Activated naive CD8-positive, alpha-beta T cell (primary cell): ENCODE measurements around the gene PTPRG.

ENCODE experiments used
- H3K27ac Mint-ChIP-seq: one replicate; pipeline ENCODE4 v1.8.0; 2021; ENCODE audit warnings: mixed read lengths
- H3K27me3 Mint-ChIP-seq: one replicate; pipeline ENCODE4 v1.8.0; 2021; ENCODE audit warnings: mixed read lengths
- H3K36me3 Mint-ChIP-seq: one replicate; pipeline ENCODE4 v1.8.0; 2021; ENCODE audit warnings: mixed read lengths
- H3K4me1 Mint-ChIP-seq: one replicate; pipeline ENCODE4 v1.8.0; 2021; ENCODE audit warnings: low read depth, mixed read lengths
- H3K4me3 Mint-ChIP-seq: one replicate; pipeline ENCODE4 v1.8.0; 2021; ENCODE audit warnings: mild to moderate bottlenecking, mixed read lengths
- H3K9me3 Mint-ChIP-seq: one replicate; pipeline ENCODE4 v1.8.0; 2021; ENCODE audit warnings: low read depth, mixed read lengths

Gene PTPRG

GRCh38 chr3:61997101-61997500 lies 435.7 kb downstream of the PTPRG start:
- H3K9me3 Mint-ChIP-seq = no peaks in the 10 kb centered on the region
- no peak overlapping the region for H3K4me3 Mint-ChIP-seq
- H3K36me3 Mint-ChIP-seq = no peaks in the 10 kb centered on the region
- no peak overlapping the region for H3K27ac Mint-ChIP-seq
- no peaks in the 10 kb centered on the region for H3K4me1 Mint-ChIP-seq
- H3K27me3 Mint-ChIP-seq = no peaks in the 10 kb centered on the region

GRCh38 chr3:62003835-62004234 lies 442.5 kb downstream of the PTPRG start:
- no peak overlapping the region for H3K4me3 Mint-ChIP-seq
- no peaks in the 10 kb centered on the region for H3K4me1 Mint-ChIP-seq
- no peaks in the 10 kb centered on the region for H3K27me3 Mint-ChIP-seq
- H3K36me3 Mint-ChIP-seq = no peaks in the 10 kb centered on the region
- H3K27ac Mint-ChIP-seq = no peak overlapping the region
- H3K9me3 Mint-ChIP-seq = no peaks in the 10 kb centered on the region

- Mint-ChIP-seq H3K27ac (no peak overlapping the region), H3K27me3 (no peaks in the 10 kb centered on the region), H3K36me3 (no peaks in the 10 kb centered on the region), H3K9me3 (no peaks in the 10 kb centered on the region), H3K4me3 (no peak overlapping the region), H3K4me1 (no peaks in the 10 kb centered on the region)
These were observed 445.7 kb downstream of the PTPRG start for GRCh38 chr3:62007036-62007435.

GRCh38 chr3:62010989-62011388 lies 449.6 kb downstream of the PTPRG start:
- no peak overlapping the region for H3K27ac Mint-ChIP-seq
- no peaks in the 10 kb centered on the region for H3K27me3 Mint-ChIP-seq
- no peaks in the 10 kb centered on the region for H3K4me1 Mint-ChIP-seq
- H3K36me3 Mint-ChIP-seq = no peaks in the 10 kb centered on the region
- H3K9me3 Mint-ChIP-seq = no peaks in the 10 kb centered on the region
- no peak overlapping the region for H3K4me3 Mint-ChIP-seq

- Mint-ChIP-seq H3K4me1 (no peaks in the 10 kb centered on the region), H3K4me3 (no peak overlapping the region), H3K27ac (no peak overlapping the region), H3K36me3 (no peaks in the 10 kb centered on the region), H3K9me3 (no peaks in the 10 kb centered on the region), H3K27me3 (no peaks in the 10 kb centered on the region)
These were observed 450.3 kb downstream of the PTPRG start for GRCh38 chr3:62011666-62012065.

GRCh38 chr3:62013951-62014350 lies 452.6 kb downstream of the PTPRG start:
- H3K27ac Mint-ChIP-seq = no peak overlapping the region
- no peak overlapping the region for H3K4me3 Mint-ChIP-seq
- H3K27me3 Mint-ChIP-seq = no peaks in the 10 kb centered on the region
- H3K9me3 Mint-ChIP-seq = no peaks in the 10 kb centered on the region
- no peaks in the 10 kb centered on the region for H3K4me1 Mint-ChIP-seq
- H3K36me3 Mint-ChIP-seq = no peaks in the 10 kb centered on the region

- H3K9me3 Mint-ChIP-seq = no peaks in the 10 kb centered on the region
- no peaks in the 10 kb centered on the region for H3K36me3 Mint-ChIP-seq
- no peaks in the 10 kb centered on the region for H3K4me1 Mint-ChIP-seq
- H3K4me3 Mint-ChIP-seq = no peak overlapping the region
- no peaks in the 10 kb centered on the region for H3K27me3 Mint-ChIP-seq
- H3K27ac Mint-ChIP-seq = no peak overlapping the region
These were observed 453.7 kb downstream of the PTPRG start for GRCh38 chr3:62015111-62015510.

- no peak overlapping the region for H3K27ac Mint-ChIP-seq
- H3K36me3 Mint-ChIP-seq = no peaks in the 10 kb centered on the region
- H3K27me3 Mint-ChIP-seq = no peaks in the 10 kb centered on the region
- H3K4me1 Mint-ChIP-seq = no peaks in the 10 kb centered on the region
- no peak overlapping the region for H3K4me3 Mint-ChIP-seq
- H3K9me3 Mint-ChIP-seq = peaks cover 1% of the 10 kb centered on the region
These were observed 458.5 kb downstream of the PTPRG start for GRCh38 chr3:62019906-62020305.

GRCh38 chr3:62020706-62021105 lies 459.3 kb downstream of the PTPRG start:
- no peaks in the 10 kb centered on the region for H3K27me3 Mint-ChIP-seq

GRCh38 chr3:62022312-62022711 lies 460.9 kb downstream of the PTPRG start:
- no peaks in the 10 kb centered on the region for H3K36me3 Mint-ChIP-seq
- H3K4me1 Mint-ChIP-seq = no peaks in the 10 kb centered on the region
- H3K4me3 Mint-ChIP-seq = no peak overlapping the region
- no peaks in the 10 kb centered on the region for H3K27me3 Mint-ChIP-seq
- H3K9me3 Mint-ChIP-seq = peaks cover 4% of the 10 kb centered on the region
- no peak overlapping the region for H3K27ac Mint-ChIP-seq

More at GRCh38 chr3:62020706-62021105, 459.3 kb downstream of the PTPRG start:
- Mint-ChIP-seq H3K27ac (no peak overlapping the region), H3K36me3 (no peaks in the 10 kb centered on the region), H3K4me3 (no peak overlapping the region), H3K4me1 (no peaks in the 10 kb centered on the region), H3K9me3 (peaks cover 4% of the 10 kb centered on the region)

GRCh38 chr3:62024882-62025281 lies 463.5 kb downstream of the PTPRG start:
- no peaks in the 10 kb centered on the region for H3K4me1 Mint-ChIP-seq
- H3K27me3 Mint-ChIP-seq = no peaks in the 10 kb centered on the region
- no peak overlapping the region for H3K4me3 Mint-ChIP-seq
- H3K27ac Mint-ChIP-seq = no peak overlapping the region
- peaks cover 4% of the 10 kb centered on the region for H3K9me3 Mint-ChIP-seq
- H3K36me3 Mint-ChIP-seq = no peaks in the 10 kb centered on the region

GRCh38 chr3:62025913-62026312 lies 464.5 kb downstream of the PTPRG start:
- peaks cover 4% of the 10 kb centered on the region for H3K9me3 Mint-ChIP-seq
- no peaks in the 10 kb centered on the region for H3K4me1 Mint-ChIP-seq
- no peak overlapping the region for H3K27ac Mint-ChIP-seq
- H3K4me3 Mint-ChIP-seq = no peak overlapping the region
- no peaks in the 10 kb centered on the region for H3K36me3 Mint-ChIP-seq
- peaks cover 3% of the 10 kb centered on the region for H3K27me3 Mint-ChIP-seq

- H3K9me3 Mint-ChIP-seq = peaks cover 4% of the 10 kb centered on the region
- H3K27ac Mint-ChIP-seq = no peak overlapping the region
- H3K27me3 Mint-ChIP-seq = peaks cover 3% of the 10 kb centered on the region
- H3K36me3 Mint-ChIP-seq = no peaks in the 10 kb centered on the region
- H3K4me3 Mint-ChIP-seq = no peak overlapping the region
- no peaks in the 10 kb centered on the region for H3K4me1 Mint-ChIP-seq
These were observed 465.9 kb downstream of the PTPRG start for GRCh38 chr3:62027241-62027640.

- Mint-ChIP-seq H3K27ac (no peak overlapping the region), H3K4me1 (no peaks in the 10 kb centered on the region), H3K9me3 (peaks cover 4% of the 10 kb centered on the region), H3K36me3 (no peaks in the 10 kb centered on the region), H3K27me3 (peaks cover 3% of the 10 kb centered on the region), H3K4me3 (no peak overlapping the region)
These were observed 466.4 kb downstream of the PTPRG start for GRCh38 chr3:62027796-62028195.

- Mint-ChIP-seq H3K4me3 (no peak overlapping the region), H3K36me3 (no peaks in the 10 kb centered on the region), H3K27me3 (peaks cover 3% of the 10 kb centered on the region), H3K4me1 (no peaks in the 10 kb centered on the region), H3K9me3 (peaks cover 4% of the 10 kb centered on the region), H3K27ac (no peak overlapping the region)
These were observed 466.9 kb downstream of the PTPRG start for GRCh38 chr3:62028236-62028635.

GRCh38 chr3:62032738-62033137 lies 471.4 kb downstream of the PTPRG start:
- Mint-ChIP-seq H3K4me3 (no peak overlapping the region), H3K27ac (no peak overlapping the region), H3K36me3 (no peaks in the 10 kb centered on the region), H3K9me3 (no peaks in the 10 kb centered on the region), H3K4me1 (no peaks in the 10 kb centered on the region), H3K27me3 (peaks cover 5% of the 10 kb centered on the region)
